ENCODE results near the gene EYA4.

The EYA4 gene

GRCh38 chr6:133230052-133230451 is 11.1 kb upstream of the EYA4 start:
- H4K20me1 ChIP-seq (ENCODE audit: low read depth, low read length), result no peaks in the 10 kb centered on the region
- H3K36me3 ChIP-seq (ENCODE audit: low read length), result no peaks in the 10 kb centered on the region
- no peak overlapping the region for H3K4me2 ChIP-seq (ENCODE audit: low read depth, low read length, poor library complexity, severe bottlenecking)
- no peak overlapping the region for H3K4me3 ChIP-seq (ENCODE audit: insufficient read depth, low read length, poor library complexity, severe bottlenecking)
- TF ChIP-seq, protein P1, sequence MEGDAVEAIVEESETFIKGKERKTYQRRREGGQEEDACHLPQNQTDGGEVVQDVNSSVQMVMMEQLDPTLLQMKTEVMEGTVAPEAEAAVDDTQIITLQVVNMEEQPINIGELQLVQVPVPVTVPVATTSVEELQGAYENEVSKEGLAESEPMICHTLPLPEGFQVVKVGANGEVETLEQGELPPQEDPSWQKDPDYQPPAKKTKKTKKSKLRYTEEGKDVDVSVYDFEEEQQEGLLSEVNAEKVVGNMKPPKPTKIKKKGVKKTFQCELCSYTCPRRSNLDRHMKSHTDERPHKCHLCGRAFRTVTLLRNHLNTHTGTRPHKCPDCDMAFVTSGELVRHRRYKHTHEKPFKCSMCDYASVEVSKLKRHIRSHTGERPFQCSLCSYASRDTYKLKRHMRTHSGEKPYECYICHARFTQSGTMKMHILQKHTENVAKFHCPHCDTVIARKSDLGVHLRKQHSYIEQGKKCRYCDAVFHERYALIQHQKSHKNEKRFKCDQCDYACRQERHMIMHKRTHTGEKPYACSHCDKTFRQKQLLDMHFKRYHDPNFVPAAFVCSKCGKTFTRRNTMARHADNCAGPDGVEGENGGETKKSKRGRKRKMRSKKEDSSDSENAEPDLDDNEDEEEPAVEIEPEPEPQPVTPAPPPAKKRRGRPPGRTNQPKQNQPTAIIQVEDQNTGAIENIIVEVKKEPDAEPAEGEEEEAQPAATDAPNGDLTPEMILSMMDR (IDR thresholded peaks at IDR 0.05; ENCODE audit: insufficient read depth, low read length, poor library complexity, severe bottlenecking), result no peak
- TF ChIP-seq EZH2phosphoT487 (conservative IDR thresholded peaks at IDR 0.05; ENCODE audit: low read length), result no peak
- no peaks in the 10 kb centered on the region for H3F3A ChIP-seq (ENCODE audit: insufficient read depth)
- H3K9ac ChIP-seq (ENCODE audit: low read length), result no peak overlapping the region
- H3K9me2 ChIP-seq (replicated peaks; ENCODE audit: insufficient read depth, low read length), result no peaks in the 10 kb centered on the region
- H3K79me2 ChIP-seq (ENCODE audit: insufficient read depth, low read length), result no peaks in the 10 kb centered on the region
- no peaks in the 10 kb centered on the region for H3K27me3 ChIP-seq (ENCODE audit: low read length)
- no peak overlapping the region for H2AFZ ChIP-seq (ENCODE audit: low read depth, low read length, severe bottlenecking)
- no peak overlapping the region for H3K27ac ChIP-seq (ENCODE audit: low read depth, low read length)
- no peaks in the 10 kb centered on the region for H3K9me3 ChIP-seq (ENCODE audit: insufficient read depth, low read length)

DNA sequence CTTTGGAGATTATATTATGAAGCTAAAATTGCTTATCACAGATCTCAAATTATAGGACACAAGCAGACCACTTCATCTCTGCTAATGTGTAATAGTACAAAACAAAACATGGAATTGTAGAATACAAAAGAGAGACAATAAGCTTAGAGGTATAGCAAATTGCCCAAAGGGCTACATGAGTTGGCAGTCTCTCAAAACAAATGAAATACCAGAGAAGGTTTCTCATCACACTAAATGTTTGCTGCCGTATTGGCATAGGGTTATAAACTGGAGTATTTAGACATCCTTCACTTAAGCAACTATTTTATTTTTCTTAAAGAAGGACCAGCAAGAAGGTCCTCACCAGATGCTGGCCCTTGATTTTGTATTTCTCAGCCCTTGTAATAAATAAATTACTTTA is 5.9 kb upstream of the EYA4 start:
- H3K4me2 ChIP-seq (ENCODE audit: low read depth, low read length, poor library complexity, severe bottlenecking), result no peak overlapping the region

DNA sequence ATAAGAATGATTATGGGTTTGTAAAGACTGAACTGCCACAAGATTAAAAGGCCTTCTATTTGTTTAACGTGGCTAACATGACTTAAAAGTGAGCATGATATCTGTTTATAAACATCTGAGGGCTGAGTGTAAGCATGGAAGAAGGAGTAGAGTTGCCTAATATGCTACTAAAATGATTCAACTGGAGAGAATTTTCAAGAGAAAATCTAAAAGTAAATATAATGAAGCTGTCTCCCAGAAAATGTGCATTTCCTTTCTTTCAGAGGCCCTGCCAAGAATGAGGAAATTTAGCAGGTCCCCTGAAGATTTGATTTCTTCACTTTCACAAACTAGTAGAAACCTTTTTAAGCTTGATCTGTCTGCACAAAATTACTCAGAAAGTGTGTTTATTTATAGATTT is 4.2 kb upstream of the EYA4 start:
- Histone ChIP-seq H3K27me3 (ENCODE audit: low read length) (no peaks in the 10 kb centered on the region), H3K36me3 (ENCODE audit: low read length) (no peaks in the 10 kb centered on the region), H2AFZ (ENCODE audit: low read depth, low read length, severe bottlenecking) (no peak overlapping the region), H3K9me3 (ENCODE audit: insufficient read depth, low read length) (no peaks in the 10 kb centered on the region), H3K4me3 (ENCODE audit: insufficient read depth, low read length, poor library complexity, severe bottlenecking) (no peak overlapping the region), H3K4me2 (ENCODE audit: low read depth, low read length, poor library complexity, severe bottlenecking) (no peak overlapping the region), H3K9ac (ENCODE audit: low read length) (no peak overlapping the region), H3K9me2 (replicated peaks; ENCODE audit: insufficient read depth, low read length) (no peaks in the 10 kb centered on the region), H3F3A (ENCODE audit: insufficient read depth) (no peaks in the 10 kb centered on the region), H4K20me1 (ENCODE audit: low read depth, low read length) (no peaks in the 10 kb centered on the region), H3K79me2 (ENCODE audit: insufficient read depth, low read length) (no peaks in the 10 kb centered on the region), H3K27ac (ENCODE audit: low read depth, low read length) (no peak overlapping the region)
- no peak for TF ChIP-seq EZH2phosphoT487 (conservative IDR thresholded peaks at IDR 0.05; ENCODE audit: low read length)
- TF ChIP-seq, protein P1 (IDR thresholded peaks at IDR 0.05; ENCODE audit: insufficient read depth, low read length, poor library complexity, severe bottlenecking), result no peak

More for the DNA sequence above, 5.9 kb upstream of the EYA4 start:
- H3K27me3 ChIP-seq (ENCODE audit: low read length), result no peaks in the 10 kb centered on the region
- H3K79me2 ChIP-seq (ENCODE audit: insufficient read depth, low read length), result no peaks in the 10 kb centered on the region
- H3K9me3 ChIP-seq (ENCODE audit: insufficient read depth, low read length), result no peaks in the 10 kb centered on the region
- no peak overlapping the region for H3K27ac ChIP-seq (ENCODE audit: low read depth, low read length)
- H3K9me2 ChIP-seq (replicated peaks; ENCODE audit: insufficient read depth, low read length), result no peaks in the 10 kb centered on the region
- no peak for TF ChIP-seq EZH2phosphoT487 (conservative IDR thresholded peaks at IDR 0.05; ENCODE audit: low read length)
- TF ChIP-seq, protein P1 (IDR thresholded peaks at IDR 0.05; ENCODE audit: insufficient read depth, low read length, poor library complexity, severe bottlenecking), result no peak
- H2AFZ ChIP-seq (ENCODE audit: low read depth, low read length, severe bottlenecking), result no peak overlapping the region
- no peaks in the 10 kb centered on the region for H4K20me1 ChIP-seq (ENCODE audit: low read depth, low read length)
- no peak overlapping the region for H3K9ac ChIP-seq (ENCODE audit: low read length)
- H3K36me3 ChIP-seq (ENCODE audit: low read length), result no peaks in the 10 kb centered on the region
- no peaks in the 10 kb centered on the region for H3F3A ChIP-seq (ENCODE audit: insufficient read depth)
- no peak overlapping the region for H3K4me3 ChIP-seq (ENCODE audit: insufficient read depth, low read length, poor library complexity, severe bottlenecking)

Measured in SU-DHL-6 (cell line).